ENCODE data around the gene PDZRN4.

DNA sequence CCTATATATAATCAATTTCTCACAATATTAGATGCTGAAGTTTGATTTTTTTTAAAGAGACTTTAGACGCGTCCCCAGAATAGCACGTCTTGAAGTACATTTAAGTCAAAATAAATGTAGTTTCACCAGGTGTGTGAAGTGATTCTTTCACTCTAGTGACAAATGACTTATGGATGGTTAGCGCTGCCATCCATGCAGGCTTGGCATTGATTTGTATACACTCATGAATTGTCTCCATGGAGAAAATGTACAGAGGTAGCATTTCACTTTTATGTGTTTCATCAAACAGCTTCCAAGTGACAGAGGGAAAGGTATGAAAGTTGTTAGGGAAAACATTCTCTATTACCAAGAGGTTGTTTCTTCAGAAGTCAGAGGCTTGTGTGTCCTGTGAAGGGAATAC lies 360.8 kb downstream of the PDZRN4 start:
- TF ChIP-seq, protein P1, sequence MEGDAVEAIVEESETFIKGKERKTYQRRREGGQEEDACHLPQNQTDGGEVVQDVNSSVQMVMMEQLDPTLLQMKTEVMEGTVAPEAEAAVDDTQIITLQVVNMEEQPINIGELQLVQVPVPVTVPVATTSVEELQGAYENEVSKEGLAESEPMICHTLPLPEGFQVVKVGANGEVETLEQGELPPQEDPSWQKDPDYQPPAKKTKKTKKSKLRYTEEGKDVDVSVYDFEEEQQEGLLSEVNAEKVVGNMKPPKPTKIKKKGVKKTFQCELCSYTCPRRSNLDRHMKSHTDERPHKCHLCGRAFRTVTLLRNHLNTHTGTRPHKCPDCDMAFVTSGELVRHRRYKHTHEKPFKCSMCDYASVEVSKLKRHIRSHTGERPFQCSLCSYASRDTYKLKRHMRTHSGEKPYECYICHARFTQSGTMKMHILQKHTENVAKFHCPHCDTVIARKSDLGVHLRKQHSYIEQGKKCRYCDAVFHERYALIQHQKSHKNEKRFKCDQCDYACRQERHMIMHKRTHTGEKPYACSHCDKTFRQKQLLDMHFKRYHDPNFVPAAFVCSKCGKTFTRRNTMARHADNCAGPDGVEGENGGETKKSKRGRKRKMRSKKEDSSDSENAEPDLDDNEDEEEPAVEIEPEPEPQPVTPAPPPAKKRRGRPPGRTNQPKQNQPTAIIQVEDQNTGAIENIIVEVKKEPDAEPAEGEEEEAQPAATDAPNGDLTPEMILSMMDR (IDR thresholded peaks at IDR 0.05; ENCODE audit: insufficient read depth, low read length, poor library complexity, severe bottlenecking) = no peak
- TF ChIP-seq EZH2phosphoT487 (conservative IDR thresholded peaks at IDR 0.05; ENCODE audit: low read length) = no peak
